Measurements from ENCODE around the gene LDLRAP1.

DNA sequence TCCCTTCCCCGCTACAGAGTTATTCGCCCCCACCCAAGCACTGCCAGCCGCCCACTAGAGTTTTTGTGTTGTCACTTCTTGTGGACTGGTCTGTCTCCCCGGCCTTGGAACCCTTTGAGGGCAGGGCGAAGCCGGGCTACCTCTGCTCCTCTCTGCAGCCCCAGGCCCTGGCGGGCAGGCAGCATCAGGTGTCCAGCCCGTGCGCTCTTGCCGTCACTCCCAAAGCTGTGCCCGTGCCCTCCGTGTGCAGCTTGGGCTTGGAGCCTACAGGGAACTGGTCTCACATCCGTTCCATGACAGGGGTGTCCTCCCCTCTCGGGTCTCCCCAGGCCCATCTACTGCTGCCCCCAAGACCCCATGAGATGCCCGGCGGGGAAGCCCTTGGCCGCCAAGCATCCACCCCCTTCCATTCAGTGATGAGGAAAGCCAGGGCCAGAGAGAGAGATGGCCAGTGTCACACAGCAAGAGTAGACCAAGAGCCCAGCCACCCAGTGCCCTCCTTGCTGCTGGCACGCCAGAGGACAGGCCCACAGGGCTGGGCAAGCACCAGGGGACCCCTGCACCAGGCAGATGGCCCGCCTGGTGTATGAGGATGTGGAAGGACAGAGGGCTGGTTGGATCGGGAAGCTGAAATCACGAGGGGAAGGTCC is 15.3 kb upstream of the LDLRAP1 start:
- TF ChIP-seq TAF1 (IDR thresholded peaks at IDR 0.05; ENCODE audit: low read depth) (no peak), SMC3 (conservative IDR thresholded peaks at IDR 0.05; ENCODE audit: poor library complexity) (no peak), EP300 (conservative IDR thresholded peaks at IDR 0.05; ENCODE audit: poor library complexity, severe bottlenecking) (no peak), POLR2AphosphoS5 (IDR thresholded peaks at IDR 0.05) (no peak), EZH2 (IDR thresholded peaks at IDR 0.05; ENCODE audit: borderline replicate concordance, insufficient read depth, low read length, poor library complexity, severe bottlenecking) (no peak)
- TF ChIP-seq, protein P1, sequence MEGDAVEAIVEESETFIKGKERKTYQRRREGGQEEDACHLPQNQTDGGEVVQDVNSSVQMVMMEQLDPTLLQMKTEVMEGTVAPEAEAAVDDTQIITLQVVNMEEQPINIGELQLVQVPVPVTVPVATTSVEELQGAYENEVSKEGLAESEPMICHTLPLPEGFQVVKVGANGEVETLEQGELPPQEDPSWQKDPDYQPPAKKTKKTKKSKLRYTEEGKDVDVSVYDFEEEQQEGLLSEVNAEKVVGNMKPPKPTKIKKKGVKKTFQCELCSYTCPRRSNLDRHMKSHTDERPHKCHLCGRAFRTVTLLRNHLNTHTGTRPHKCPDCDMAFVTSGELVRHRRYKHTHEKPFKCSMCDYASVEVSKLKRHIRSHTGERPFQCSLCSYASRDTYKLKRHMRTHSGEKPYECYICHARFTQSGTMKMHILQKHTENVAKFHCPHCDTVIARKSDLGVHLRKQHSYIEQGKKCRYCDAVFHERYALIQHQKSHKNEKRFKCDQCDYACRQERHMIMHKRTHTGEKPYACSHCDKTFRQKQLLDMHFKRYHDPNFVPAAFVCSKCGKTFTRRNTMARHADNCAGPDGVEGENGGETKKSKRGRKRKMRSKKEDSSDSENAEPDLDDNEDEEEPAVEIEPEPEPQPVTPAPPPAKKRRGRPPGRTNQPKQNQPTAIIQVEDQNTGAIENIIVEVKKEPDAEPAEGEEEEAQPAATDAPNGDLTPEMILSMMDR (IDR thresholded peaks at IDR 0.05; ENCODE audit: poor library complexity, severe bottlenecking), result no peak
- TF ChIP-seq, protein P2, sequence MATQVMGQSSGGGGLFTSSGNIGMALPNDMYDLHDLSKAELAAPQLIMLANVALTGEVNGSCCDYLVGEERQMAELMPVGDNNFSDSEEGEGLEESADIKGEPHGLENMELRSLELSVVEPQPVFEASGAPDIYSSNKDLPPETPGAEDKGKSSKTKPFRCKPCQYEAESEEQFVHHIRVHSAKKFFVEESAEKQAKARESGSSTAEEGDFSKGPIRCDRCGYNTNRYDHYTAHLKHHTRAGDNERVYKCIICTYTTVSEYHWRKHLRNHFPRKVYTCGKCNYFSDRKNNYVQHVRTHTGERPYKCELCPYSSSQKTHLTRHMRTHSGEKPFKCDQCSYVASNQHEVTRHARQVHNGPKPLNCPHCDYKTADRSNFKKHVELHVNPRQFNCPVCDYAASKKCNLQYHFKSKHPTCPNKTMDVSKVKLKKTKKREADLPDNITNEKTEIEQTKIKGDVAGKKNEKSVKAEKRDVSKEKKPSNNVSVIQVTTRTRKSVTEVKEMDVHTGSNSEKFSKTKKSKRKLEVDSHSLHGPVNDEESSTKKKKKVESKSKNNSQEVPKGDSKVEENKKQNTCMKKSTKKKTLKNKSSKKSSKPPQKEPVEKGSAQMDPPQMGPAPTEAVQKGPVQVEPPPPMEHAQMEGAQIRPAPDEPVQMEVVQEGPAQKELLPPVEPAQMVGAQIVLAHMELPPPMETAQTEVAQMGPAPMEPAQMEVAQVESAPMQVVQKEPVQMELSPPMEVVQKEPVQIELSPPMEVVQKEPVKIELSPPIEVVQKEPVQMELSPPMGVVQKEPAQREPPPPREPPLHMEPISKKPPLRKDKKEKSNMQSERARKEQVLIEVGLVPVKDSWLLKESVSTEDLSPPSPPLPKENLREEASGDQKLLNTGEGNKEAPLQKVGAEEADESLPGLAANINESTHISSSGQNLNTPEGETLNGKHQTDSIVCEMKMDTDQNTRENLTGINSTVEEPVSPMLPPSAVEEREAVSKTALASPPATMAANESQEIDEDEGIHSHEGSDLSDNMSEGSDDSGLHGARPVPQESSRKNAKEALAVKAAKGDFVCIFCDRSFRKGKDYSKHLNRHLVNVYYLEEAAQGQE (IDR thresholded peaks at IDR 0.05; ENCODE audit: borderline replicate concordance), result no peak
